HG03571 (cell line): ENCODE data around the gene VPREB1.
"Not testable (repeated sequence)": the region's sequence is repeated elsewhere in the genome, so short reads cannot be mapped to it uniquely, and the experiment has no call there.

Experiments
- ATAC-seq: cut with Tn5 transposase; IDR thresholded peaks from one replicate; pipeline ENCODE4 v1.9.1; 2021; ENCODE audit not compliant: unreplicated experiment

The VPREB1 gene

DNA sequence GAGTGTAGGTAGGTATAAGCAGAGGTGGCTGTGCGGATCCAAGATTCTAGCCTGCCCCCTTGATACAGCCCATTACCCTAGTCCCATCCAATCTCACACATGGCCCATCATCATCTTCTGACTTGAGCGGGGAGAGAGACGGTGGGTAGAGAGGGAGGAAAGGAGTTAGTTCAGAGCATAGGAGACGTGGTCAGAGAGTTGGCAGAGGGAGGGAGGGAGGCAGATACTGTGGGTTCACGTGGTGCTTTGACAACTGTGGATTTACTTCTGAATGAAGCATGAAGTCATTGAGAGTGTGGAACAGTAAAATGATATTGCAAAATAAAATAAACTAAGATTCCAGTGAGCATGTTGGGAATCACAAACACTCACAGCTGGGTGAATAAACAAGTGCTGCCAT, 31.4 kb upstream of the VPREB1 start:
- ATAC-seq: no peak

DNA sequence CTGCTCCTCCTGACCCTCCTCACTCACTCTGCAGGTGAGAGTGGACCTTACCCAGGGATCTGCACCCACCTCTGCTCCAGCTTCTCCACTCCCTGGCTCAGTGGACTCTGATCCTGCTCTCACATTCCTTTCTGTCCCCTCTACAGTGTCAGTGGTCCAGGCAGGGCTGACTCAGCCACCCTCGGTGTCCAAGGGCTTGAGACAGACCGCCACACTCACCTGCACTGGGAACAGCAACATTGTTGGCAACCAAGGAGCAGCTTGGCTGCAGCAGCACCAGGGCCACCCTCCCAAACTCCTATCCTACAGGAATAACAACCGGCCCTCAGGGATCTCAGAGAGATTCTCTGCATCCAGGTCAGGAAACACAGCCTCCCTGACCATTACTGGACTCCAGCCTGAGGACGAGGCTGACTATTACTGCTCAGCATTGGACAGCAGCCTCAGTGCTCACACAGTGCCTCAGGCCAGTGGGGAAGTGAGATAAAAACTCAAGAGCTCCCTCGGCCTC, 29.7 kb upstream of the VPREB1 start:
- no peak for ATAC-seq

DNA sequence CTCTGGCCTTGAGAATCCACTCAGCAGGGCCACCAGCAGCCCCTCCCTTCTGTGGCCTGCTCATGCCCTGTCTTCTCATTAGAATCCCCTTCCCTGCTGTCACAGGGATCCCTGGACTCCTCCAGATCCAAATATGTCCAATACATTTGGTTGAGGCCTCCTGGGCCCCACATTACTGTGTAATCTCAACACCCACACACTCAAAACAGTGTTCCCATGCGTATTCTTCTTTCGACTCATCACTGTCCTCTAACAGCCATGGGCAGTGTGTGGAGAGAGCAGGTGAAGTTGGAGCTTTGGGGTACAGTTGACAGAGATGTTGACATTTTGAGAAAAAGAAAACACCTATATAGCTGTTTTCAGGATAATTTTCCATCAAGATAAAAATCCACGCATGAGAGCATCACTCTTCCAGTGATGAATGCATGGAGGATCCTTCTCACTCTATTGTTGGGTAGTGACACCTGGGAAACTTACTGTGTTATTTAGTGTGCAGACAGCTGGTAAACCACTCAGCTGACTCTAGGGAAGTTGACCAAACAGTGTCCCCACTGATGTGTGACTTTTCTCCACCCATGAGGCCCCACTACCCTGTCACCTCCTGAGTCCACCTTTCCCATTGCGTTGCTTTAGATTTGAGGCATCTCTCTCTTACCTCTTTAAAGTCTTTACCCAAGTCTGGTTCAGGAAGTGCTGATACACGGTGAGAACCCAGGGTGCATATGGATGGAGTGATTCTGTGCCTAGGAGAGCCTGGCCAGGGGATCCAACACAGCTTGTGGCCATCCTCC, 28.7 kb upstream of the VPREB1 start:
- no peak for ATAC-seq

DNA sequence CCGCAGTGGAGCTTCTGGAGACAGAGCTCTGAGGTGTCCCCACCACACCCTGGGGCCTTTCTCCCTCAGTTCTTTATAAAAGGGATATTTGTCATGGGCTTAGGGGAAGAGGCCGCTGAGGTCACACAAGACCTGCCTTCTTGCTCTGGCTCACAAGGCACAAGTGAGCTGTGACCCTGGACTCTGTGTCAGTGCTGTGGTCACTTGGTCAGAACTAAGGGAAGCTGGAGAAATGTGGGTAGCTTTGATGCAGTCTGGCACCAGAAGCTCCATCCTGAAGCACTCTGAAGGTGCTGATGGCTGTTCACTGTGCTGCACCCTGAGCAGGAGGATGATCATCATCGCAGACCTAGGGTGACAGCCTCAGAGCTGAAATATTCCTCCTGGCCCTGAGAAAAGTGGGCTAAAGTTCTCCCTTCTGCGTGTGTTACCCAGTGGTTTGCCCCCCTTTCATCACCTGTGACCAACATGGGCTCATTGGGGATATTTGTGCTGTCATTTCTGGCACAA, 28.1 kb upstream of the VPREB1 start:
- no peak for ATAC-seq

DNA sequence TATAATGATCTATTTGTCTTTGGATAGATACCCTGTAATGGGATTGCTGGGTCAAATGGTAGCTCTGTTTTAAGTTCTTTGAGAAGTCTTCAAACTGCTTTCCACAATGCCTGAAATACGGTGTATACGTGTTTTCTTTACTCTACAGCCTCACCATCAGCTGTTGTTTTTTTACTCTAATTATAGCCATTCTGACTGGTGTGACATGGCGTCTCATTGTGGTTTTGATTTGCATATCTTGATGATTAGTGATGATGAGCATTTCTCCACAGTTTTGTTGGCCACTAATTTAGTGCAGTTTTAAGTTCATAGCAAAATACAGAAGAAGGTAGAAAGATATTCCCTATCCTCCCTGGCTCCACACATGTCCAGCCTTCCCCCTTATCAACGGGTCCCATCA, 26.3 kb upstream of the VPREB1 start:
- no peak for ATAC-seq

DNA sequence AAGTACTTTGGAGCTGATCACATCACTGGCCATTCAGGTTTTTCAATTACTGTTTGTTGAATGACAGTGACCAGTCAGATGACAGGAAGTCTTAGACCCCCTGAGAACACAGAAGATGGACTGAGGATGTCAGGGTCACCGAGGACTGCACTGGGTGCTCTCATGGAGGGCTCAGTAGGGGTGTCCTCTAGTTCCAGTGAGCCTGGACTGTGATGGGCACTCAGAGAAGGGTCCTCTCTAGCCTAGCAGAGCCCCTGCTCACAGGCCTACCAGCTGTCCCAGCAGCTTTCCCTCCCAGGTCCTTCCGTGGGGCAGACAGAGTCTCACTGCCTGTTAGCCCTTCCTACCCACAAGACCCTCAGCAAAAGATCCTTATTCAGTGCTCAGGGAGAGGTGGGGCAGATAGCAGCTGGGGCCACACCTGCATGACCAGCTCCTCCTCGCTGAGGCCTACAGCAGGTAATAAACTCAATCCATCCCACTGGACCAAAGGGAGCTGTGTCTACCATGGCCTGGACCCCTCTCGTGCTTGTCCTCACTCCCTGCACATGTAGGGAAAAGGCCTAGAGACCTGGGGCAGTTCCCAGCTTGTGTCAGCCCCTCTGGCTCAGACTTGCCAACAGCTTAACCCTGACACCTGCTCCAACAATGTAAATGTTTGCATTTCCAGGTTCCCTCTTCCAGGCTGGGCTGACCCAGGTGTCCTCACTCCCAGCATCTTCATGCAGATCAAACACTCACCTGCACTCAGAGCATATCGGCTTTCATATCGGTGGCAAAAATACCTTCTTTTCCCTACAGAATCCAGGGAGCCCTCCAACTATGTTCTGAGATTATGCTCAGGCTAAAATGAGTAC, 25.2 kb upstream of the VPREB1 start:
- ATAC-seq: no peak

DNA sequence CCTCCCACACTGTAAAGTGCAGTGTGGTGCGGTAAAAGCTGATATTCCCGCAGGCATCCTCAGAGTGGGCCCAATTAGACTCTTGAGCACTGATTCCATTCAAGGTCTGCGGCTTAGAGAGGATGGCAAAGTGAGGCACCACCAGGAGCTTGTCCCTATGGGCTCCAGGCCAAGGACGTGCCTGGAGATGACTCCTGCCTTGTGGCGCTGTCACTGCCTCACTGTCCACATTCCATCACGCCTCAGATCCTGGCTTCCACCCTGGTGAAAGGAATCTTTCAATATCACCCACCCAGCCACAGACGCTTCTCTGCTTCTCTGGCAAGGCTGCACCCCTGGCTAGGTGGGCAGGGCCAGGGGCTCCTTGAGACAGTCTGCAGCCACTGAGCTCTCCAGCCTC, 23.5 kb upstream of the VPREB1 start:
- not testable (repeated sequence) for ATAC-seq

DNA sequence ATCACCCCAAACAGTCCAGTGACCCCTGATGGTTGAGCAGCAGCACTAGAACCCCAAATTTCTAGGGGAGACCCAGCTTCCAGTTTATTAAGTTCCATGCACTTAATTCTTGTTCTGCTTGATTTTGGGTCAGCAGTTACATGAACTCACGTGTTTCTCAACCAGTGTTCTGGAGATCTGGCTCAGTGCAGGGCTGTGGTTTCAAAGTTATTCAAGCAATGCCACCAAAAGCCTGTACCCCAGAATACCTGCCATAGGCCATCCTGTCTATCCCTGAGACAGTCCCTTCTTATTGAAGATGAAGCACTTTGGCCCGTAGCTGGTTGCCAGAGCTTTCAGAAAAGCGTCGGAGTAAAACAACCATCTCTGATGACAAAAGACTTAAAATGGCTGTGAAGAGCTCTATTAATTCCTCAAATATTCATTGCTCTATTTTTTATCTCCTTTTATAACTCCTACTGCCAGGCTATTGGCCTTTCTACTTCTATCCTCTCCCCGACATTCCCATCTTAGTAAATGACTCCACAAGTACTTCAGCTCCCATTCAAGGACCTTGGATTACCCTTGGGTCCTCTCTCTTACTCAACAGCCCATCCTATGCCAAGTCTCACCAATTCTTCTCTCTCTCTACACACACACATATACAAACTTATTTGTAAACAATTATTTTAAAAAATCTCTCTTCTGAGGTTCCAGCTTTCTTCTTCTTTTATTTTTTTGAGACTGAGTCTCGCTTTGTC, 18.0 kb upstream of the VPREB1 start:
- ATAC-seq: no peak

DNA sequence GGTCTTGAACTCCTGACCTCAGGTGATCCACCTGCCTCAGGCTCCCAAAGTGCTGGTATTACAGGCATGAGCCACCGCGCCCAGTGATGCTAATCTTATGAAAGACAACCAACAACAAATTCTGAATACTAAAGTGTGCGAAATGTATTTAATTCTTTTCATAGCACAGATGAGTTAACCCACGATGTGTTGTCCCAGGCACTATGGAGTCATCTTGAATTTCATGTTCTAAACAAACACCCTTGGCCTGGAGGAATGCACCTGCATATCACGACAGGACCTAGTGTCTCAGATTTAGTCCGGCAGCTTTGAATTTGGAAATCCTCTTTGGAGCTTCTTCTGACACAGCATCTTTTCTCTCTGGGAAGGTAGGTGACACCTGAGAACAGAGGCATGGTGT, 16.2 kb upstream of the VPREB1 start:
- no peak for ATAC-seq

DNA sequence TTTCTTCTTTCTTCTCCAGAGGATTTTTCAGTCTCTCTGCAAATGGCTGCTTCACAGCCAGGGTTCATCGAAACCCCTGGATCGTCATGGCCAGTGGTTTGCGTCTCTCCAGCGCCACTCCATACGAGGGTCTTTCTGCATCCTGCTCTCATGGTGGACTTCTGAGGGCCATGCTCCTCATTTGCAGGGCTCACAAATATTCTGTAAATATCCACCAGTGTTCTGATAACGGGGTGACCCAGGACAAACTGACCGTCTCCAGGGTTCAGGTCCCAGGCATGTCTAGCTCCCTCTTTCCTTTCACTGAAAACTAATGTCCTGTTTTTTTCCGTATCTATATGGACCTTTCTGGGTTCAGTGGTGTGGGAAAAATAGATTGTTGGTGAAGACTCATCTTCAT, 15.7 kb upstream of the VPREB1 start:
- no peak for ATAC-seq

DNA sequence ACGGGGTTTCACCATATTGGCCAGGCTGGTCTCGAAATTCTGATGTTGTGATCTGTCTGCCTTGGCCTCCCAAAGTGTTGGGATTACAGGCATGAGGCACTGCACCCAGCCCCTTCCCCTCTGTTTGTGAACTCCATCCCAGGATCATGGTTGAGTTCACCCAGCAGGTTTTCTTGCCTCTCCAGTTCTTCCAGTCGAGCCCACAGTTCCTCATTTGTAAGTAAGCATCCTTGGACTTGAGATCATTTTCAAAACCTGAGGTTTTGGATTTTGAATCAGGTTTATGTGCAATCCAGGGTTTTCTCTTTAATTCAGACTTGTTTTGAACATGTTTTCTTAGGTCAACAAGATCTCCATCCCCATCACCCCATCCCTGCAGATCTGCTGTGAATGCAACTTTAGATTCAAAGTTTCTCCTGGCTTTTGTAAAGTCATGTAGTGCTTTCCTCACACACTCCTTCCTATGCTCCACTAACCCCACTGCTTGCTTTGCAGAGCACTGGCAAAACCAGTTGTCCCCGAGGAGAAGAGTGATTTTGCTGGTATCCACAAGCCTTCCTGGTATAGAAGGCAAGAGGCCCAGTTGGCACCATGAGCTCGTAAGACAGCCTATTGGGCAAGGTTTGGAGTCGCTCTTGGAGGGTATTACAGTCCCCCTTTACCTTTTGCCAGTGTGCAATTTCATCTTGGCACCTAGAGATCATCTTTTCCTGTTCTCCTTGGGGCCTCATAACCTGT, 14.7 kb upstream of the VPREB1 start:
- no peak for ATAC-seq

DNA sequence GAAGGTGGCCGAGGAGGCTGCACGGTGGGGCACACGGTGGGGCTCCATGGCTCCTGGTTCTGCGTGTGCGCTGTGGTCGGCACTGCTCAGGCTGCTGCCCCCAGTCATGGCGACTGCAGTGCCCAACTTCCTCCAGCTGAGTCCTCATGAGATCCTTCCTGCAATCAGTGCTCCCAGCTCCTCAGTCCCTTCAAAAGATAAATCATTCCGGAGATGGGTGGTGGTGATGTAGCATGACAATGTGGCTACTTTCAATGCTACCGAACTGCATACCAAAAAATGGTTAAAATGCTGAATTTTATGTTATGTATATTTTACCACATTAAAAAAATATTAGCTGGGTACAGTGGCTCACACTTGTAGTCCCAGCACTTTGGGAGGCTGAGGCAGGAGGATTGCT, 14.1 kb upstream of the VPREB1 start:
- ATAC-seq: no peak

DNA sequence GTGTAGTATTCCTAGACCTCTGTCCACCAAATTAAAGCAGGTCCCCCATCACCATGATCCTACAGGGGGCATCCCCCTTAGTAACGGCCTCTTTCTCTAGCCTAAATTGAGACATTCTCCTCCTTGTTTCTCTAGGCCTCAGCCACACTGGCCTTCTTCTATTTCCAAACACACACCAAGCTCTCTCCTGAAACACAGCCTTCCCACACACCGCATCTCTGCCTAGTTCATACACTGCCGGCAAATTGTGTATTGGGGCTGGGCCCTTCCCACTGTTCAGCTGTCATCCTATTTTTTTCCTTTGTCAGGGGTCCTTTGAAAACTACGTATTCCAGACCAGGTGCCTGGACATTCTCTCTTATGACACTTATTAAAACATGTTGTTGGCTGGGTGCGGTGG, 11.5 kb upstream of the VPREB1 start:
- ATAC-seq: no peak

DNA sequence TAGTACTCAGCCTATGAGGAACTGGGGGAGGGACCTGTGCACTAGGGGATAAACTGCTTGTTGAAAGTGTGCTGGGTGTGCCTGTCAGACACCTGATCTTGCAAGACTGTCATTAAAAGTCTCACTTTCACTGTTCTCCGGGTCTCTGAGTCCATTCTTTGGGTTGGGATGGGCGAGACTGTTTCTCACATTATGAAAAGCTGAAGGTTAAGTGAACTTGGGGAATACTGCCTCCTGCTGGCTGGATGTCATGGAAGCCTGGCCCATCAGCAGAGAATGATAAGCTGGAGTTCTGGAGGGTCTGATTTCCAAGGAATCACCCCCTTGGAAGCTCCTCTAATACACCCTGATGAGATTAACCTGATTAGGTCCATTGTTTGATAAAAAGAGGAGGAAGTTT, 9.0 kb upstream of the VPREB1 start:
- ATAC-seq: no peak

DNA sequence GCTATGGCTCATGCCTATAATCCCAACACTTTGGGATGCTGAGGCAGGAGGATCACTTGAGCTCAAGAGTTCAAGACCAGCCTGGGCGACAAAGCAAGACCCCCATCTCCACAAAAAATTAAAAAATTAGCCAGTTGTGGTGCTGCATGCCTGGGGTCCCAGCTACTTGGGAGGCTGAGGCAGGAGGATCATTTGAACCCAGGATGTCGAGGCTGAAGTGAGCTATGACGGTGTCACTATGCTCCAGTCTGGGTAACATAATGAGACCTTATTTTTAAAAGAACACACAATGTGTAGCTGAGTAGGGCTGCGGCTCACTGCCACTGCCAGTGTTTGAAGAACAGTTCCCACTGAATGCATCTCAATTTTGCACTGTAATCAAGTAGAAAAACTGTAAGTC, 7.1 kb upstream of the VPREB1 start:
- ATAC-seq: no peak

DNA sequence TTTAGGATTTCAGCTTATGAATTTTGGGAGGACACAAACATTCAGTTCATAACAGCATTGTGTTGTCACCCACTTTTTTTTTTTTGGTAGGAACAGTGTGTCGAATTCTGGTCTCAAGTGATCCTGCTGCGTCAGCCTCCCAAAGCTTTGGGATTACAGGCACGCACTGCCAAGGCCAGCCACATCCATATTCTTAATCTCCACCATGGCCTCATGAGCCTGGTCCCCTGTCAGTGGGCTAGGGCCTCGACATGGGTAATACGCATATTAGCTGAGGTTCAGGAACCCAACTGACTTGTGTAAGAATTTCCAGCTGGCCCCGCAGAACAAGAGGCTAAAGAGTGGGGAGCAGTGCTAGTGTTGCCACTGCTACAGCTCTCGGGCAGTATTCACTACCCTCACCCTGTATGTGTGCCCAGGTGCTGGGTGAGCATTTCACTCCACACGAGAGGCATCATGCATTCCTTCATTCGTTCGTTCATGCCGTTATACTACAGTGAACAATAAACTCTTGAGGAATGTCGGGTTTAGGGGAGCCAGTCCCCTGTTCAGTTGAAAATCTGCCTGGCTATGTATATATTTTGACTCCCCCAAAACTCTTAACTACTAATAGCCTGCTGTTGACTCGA, 5.2 kb upstream of the VPREB1 start:
- no peak for ATAC-seq

DNA sequence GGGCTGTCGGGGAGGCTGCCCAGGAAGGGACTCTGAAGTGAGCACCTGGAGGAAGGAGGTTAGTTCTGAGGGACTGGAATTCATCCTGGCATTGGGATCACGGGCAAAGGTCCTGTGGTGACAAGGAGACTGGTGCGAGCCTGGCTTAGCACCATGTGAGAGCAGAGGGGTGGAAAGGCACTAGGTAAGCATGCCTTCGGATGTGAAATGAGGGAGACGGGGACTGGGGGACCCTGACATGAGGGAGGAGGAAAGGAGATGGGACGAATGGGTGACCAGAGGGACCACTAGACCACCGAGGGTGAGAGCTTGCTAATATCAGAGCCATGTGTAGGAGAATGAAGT, 3.1 kb upstream of the VPREB1 start:
- ATAC-seq: no peak

DNA sequence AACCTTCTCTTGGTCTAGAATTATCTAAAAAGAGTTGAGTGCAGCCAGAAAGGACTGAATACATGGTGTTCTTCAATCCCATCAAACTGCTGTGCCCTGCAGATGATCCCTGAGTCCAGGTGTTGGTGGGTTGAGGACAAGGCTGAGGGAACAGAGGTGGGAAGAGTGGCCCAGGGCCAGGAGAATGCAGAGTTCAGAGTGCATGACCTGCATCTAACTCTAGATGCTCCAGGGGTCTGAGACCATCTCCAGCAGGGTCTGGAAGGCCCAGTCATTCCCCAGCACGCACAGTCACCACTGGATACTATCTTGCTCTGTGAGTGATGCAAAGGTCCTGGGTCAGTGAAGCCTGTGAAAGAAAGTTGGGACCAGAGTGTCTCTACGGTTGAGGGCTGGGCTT, 2.1 kb upstream of the VPREB1 start:
- ATAC-seq: no peak

DNA sequence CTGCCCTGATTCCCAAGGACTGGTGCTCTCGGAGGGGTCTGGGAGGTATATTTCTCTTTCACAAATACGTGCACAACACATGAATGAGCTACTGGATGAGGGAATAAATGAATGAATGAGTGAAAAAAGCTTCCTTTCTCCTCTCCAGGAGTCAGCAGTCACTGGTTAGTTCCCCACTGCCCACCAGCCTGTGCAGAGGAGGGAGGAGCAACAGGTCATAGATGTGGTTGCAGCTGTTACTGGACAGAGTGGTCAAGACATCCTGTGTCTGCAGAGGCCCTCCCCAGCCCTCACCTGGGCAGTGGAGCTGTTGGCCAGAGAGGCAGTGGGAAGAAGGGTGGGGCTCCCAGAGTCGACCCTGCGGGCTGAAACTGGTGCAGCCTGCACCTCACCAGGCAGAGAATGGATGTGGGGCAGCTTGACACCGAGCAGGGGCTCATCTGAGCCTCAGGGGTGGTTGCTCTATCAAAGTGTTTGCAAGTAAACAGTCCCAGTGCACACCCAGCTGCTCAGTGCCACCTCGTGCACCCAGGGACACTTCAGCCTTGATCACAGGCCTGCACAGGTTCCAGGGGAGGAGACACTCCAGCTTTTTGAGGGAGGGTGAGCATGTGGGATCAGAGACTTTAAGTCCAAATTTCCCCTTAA, 1.4 kb upstream of the VPREB1 start:
- ATAC-seq: no peak
